Astrocyte of the spinal cord (primary cell): ENCODE measurements around the gene TMEM198.

Experiments used
- DNase-seq: peaks from one replicate; pipeline ENCODE4 v3.0.0; 2011; ENCODE audit warnings: low read depth, low spot score
- H3K4me3 ChIP-seq: 2 replicates; pipeline ENCODE4 v1.5.1; 2011; ENCODE audit warnings: low read depth, mild to moderate bottlenecking, low read length, moderate library complexity
- in situ Hi-C: cut with HindIII; loops from 2 replicates; pipeline ENCODE4 v1.10.0; 2017; ENCODE audit warnings: low sequenced_read_pairs
- TF ChIP-seq, protein P1 (sequence below): IDR thresholded peaks from 2 replicates; pipeline ENCODE4 v1.5.1; 2012; ENCODE audit warnings: low read depth, mild to moderate bottlenecking, low read length, inconsistent platforms

Gene TMEM198

DNA sequence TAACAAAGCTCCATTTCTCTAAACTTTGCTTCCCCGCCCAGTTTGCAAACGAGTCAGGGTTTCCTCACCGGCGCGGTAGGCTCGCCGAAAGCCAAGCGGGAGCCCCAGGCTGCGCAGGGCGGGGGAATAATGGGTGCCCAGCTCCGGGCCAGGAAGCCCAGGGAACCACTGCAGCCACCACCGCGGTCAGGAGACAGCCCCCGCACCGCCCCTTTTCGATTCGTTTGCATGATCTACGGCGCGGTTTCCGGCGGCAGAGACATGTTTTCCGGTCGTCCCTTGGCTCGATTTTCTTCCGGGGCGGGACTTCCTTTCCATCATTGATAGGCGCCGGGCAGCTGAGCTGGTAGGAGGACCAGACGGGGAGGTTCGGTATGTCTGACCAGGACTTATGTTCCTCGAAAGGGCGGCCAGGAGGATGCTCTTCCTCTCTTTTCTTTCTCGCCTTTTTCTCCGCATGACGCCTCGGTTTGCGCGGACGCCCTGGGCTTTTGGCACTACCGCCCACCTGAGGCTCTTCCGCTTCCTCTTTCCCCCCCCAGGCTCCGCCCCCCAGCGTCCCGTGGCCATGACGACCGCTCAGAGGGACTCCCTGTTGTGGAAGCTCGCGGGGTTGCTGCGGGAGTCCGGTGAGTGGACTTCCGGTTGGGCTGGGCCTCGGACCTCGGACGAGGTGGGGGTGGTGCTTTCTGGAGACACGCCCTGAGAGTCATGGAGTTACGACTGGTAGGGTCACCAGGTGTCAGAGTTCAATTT lies 53.9 kb downstream of the TMEM198 start, which contains the start of gene STK11IP:
Gene STK11IP, plus strand, starts transcription at position 306 of the 756 bp plus-strand sequence. Its CDS starts 263 bp downstream, at position 569.
- in situ Hi-C loops, result no loop called here
- peak; percentile 98 for DNase-seq
- peak within 1 kb of the TSS; percentile 76 for H3K4me3 ChIP-seq
- TF ChIP-seq, protein P1, sequence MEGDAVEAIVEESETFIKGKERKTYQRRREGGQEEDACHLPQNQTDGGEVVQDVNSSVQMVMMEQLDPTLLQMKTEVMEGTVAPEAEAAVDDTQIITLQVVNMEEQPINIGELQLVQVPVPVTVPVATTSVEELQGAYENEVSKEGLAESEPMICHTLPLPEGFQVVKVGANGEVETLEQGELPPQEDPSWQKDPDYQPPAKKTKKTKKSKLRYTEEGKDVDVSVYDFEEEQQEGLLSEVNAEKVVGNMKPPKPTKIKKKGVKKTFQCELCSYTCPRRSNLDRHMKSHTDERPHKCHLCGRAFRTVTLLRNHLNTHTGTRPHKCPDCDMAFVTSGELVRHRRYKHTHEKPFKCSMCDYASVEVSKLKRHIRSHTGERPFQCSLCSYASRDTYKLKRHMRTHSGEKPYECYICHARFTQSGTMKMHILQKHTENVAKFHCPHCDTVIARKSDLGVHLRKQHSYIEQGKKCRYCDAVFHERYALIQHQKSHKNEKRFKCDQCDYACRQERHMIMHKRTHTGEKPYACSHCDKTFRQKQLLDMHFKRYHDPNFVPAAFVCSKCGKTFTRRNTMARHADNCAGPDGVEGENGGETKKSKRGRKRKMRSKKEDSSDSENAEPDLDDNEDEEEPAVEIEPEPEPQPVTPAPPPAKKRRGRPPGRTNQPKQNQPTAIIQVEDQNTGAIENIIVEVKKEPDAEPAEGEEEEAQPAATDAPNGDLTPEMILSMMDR, result no peak

DNA sequence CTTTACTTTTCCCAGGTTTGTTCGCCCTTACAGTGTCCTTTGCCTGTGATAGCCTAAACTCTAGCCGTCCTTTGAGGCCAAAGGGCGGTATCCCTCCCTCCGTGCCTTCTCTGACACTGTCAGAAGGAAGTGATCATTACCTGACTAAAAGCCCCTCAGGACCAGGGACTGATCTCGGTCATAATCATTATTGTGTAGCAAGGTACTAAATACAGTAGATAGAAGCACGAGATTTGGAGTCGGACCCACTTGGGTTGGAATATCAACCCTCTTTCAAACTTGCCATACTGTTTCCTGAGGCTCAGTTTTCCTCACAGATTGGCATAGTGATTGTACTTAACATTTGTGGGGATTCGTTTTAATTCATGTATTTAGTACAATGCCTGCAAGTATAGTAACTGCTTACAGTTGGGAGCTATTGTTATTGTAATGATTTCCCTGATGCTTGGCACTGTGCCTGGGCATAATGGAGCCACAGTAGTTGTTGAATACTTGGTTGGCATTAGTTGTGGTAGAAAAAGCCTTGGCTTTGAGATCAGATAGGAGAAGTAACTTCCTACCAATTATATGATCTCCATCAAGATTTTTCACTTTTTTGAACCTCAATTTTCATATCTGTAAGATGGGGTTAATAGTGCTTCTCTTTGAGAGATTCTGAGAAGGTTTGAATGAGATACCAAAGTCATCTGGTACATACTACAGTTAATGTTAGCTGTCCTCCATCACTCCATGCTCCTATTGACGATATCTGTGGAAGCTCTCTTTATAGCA lies 54.7 kb downstream of the TMEM198 start:
- TF ChIP-seq, protein P1, result no peak
- in situ Hi-C loops, result no loop called here
- no peak for DNase-seq

More for the DNA sequence above, 54.7 kb downstream of the TMEM198 start:
- peak overlapping the region; percentile 76 for H3K4me3 ChIP-seq
